HG02885 (cell line): ENCODE measurements around the gene LGR4.
A peak's percentile ranks its signal among the peaks of the same experiment; 100 is the strongest.
"Not testable (repeated sequence)": the region's sequence is repeated elsewhere in the genome, so short reads cannot be mapped to it uniquely, and the experiment has no call there.

ENCODE experiments used
- ATAC-seq: cut with Tn5 transposase; IDR thresholded peaks from one replicate; pipeline ENCODE4 v1.9.1; 2021; ENCODE audit warnings: mild to moderate bottlenecking; ENCODE audit not compliant: unreplicated experiment, poor library complexity

The LGR4 gene, protein sequence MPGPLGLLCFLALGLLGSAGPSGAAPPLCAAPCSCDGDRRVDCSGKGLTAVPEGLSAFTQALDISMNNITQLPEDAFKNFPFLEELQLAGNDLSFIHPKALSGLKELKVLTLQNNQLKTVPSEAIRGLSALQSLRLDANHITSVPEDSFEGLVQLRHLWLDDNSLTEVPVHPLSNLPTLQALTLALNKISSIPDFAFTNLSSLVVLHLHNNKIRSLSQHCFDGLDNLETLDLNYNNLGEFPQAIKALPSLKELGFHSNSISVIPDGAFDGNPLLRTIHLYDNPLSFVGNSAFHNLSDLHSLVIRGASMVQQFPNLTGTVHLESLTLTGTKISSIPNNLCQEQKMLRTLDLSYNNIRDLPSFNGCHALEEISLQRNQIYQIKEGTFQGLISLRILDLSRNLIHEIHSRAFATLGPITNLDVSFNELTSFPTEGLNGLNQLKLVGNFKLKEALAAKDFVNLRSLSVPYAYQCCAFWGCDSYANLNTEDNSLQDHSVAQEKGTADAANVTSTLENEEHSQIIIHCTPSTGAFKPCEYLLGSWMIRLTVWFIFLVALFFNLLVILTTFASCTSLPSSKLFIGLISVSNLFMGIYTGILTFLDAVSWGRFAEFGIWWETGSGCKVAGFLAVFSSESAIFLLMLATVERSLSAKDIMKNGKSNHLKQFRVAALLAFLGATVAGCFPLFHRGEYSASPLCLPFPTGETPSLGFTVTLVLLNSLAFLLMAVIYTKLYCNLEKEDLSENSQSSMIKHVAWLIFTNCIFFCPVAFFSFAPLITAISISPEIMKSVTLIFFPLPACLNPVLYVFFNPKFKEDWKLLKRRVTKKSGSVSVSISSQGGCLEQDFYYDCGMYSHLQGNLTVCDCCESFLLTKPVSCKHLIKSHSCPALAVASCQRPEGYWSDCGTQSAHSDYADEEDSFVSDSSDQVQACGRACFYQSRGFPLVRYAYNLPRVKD

DNA sequence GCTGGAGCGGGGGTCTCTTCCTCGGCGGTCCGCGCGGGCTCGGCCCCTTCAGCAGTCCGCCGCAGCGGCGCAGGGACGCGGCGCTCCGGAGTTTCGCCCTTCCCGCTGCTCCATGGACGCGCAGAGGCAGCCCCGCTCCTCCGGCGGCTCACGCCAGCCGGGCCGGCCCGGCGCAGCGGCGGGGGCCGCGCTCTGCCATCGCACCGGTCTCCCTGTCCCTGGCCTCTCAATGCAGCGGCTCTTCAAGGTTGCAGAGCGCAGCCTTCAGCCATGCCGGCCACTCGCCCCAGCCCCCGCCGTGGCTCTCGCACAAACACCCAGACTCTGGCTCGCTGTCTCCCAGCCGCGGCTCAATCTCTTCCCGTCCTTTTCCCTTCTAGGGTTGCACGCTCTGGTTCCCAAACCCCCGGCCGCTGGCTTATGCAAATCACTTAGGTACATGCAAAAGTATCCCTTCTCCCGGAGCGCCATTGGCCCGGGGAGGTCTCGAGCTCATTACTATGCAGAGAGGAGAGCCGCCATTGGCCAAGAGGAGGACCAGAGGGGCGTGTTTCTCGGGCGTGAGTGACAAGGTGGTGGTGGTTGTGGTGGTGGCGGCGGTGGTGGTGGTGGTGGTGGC is at the start of gene LGR4:
LGR4 (minus strand) TSS at position 393 of the 619 bp plus-strand sequence. CDS start 488 bp downstream, outside the sequence.
- ATAC-seq, result peak; percentile 86

DNA sequence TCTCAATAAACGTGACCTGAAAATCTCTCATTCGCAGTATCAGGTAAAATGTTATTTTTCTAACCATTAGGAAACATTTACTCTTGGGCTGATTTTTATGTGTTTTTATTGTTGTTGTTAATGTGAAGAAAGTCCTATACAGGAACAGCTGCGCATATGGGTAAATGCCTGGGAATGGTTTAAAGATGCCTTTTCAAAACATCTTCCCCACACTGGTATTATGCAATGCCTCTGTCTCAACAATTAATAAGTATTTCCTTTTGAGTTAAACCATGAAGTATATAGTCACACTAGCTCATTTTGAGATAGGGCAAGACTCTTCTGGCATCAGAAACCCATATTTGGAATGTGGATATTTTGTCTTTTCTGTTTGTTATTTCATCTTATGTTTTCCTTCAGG is 47.6 kb upstream of the LGR4 start:
- no peak for ATAC-seq

GRCh38 chr11:27518518-27518917 is 45.9 kb upstream of the LGR4 start:
- ATAC-seq, result no peak

DNA sequence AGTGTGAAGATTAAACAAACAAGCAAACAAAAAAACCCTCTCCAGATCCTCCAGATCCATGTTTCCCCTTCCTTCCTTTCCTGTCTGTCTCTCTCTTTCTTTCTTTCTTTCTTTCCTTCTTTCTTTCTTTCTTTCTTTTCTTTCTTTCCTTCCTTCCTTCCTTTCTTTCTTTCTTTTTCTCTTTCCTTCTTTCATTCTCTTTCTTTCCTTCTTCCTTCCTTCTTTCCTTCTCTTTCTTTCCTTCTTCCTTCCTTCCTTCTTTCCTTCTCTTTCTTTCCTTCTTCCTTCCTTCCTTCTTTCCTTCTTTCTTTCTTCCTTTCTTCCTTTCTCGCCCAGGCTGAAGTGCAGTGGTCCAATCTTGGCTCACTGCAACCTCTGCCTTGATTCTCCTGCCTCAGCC is 44.9 kb upstream of the LGR4 start:
- ATAC-seq, result not testable (repeated sequence)

- ATAC-seq, result no peak
Observed at GRCh38 chr11:27514558-27514957, 42.0 kb upstream of the LGR4 start.

- no peak for ATAC-seq
Observed at GRCh38 chr11:27514076-27514475, 41.5 kb upstream of the LGR4 start.

DNA sequence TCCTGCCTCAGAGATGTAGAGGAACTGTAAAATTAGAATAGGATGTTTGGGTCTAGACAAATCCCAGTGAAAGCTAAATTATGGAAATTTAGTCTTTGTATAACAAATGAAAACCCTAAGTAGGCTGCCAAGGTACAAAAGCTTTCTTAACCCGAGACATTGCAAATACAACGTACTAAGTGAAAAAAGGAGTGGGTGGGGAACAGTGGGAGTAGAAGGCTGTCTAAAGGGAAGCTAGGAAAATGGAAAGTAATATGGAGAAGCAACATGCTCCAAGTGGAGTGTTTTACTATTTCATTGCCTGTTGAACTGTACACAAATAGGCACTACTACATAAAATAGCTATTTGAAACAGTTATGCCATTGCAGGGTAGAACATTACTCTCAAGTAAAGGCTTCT is 40.8 kb upstream of the LGR4 start:
- ATAC-seq, result no peak

GRCh38 chr11:27512238-27512637 is 39.6 kb upstream of the LGR4 start:
- ATAC-seq, result no peak

DNA sequence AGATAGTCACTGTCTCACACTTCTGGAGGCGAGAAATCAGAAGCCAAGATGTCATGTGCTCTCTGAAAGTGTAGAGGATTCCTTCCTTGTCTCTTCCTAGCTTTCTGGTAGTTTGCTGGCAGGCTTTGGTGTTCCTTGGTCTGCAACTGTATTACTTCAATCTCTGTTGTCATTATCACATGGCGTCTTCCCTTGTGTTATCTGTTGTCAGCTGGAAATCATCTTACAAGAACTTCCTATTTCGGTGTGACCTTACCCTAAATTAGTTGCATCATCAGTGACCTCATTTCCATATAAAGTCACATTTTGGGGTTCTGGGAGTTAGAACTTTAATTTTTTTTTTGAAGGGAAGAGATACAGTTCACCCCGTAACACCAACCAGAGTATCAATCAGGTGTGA is 37.3 kb upstream of the LGR4 start:
- no peak for ATAC-seq

DNA sequence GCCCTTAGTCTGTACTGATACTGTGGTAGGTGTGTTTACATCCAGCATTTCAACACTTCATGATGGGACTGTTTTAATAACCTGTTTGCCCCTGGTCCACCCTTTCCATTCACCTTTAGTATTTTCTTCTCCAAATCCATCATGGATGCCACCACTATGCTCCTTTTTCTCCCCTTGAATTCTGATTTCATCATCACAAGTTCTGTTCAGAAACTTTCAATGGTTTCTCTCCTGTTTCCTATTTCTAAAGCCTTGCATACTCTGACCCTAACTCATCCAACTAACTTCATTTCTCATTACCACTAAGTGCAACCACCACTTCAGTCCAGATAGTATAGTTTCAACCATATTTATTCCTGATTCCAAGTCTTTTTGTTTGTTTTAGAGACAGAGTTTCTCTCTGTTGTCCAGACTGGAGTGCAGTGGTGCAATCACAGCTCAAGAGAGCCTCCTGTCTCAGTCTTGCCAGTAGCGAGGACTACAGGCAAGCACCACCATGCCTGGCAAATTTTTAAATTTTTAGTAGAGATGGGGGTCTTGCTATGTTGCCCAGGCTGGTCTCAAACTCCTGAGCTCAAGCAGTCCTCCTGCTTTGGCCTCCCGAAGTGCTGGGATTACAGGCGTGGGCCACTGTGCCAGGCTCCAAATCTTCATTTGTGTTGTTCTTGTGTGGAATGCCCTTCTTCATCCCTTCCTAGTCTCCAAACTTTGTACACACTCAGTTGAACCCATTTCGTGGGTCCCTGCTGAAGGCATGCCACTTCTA is 35.1 kb upstream of the LGR4 start:
- ATAC-seq, result no peak

DNA sequence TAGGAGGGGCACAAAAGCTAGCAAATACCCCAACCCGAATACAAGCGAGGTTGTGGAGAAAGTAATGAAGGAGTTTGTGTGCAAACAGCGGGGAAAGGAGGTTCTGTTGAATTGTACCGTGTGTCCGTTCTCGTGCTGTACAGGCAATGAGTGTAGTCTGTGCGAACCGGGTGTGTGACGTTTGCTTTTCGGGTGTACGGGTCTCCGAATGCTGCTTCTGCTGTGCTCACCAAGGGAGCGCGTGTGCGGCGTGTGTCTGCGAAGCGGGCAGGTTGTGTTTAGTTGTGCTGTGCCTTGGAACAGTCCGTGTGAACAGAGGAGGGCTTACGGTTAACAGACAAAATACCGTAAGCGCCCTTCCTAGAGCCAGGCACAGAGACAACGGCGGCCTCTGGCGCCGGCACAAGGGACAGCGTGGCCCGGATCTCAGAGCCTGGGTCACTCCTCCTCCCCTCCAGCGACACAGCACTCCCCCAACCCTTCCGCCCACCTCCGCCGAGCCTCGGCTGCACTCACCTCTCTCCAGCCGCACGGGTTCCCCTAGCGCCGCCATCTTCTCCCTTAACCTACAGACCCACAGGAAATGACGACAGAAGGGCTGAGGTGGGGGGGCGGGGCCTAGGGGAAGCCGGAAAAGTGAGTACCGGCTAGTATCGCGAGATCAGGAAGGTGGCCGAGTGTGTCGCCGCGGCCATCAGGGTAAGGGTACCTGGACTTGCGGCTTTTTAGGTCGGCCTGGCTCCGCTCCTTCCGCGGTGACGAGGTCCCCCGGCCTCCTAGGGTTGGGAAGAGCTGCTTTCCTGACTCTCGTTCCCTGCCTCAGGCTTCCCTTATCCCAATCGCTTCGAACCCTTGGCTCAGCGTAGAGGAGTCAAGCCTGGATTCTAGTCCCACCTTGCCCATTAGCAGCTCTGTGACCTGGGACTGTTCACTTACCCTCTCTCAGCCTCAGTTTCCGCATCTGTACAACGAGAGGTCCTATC is 33.9 kb upstream of the LGR4 start, which contains the start of gene LIN7C:
LIN7C (minus strand) TSS at position 570 of the 983 bp plus-strand sequence; CDS start at position 553, 17 bp downstream.
- peak; percentile 94 for ATAC-seq

DNA sequence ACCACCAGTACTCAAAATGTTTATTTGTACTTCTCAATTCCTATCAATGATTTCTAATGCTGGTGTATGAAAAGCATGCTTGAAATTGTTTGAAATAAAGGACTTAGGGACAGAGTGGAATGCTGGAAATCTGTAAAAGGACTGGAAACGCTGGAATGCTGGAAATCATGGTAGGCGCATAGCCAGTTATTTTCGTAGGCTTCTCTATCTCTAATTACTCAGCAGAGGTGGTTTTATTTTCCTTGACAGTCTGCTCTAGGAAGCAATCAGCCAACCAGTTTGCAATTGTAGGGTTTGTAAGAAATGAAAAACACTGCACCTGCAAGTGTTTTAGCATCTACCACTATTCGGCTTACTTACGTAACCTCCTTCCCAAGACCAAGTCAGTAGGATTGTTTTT is 33.2 kb upstream of the LGR4 start:
- peak; percentile 6 for ATAC-seq

DNA sequence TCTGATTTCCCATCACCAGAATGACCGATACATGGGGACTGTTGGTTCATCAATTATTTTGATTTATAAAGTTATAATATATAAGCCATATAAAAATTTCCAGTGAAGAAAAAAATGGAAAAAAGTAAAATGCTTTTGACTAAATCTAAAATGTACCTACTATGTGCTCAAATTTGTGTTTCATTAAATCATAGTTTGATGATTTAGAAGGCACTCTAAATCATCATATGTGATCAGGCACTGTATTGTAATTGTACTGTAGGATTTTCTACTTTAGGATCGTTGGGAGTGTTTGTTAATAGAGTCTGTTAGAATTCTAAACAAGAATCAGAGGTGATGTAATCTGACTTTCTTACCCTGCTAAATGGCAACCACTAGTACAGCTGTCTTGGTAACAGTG is 31.6 kb upstream of the LGR4 start:
- no peak for ATAC-seq

- ATAC-seq, result no peak
Observed at GRCh38 chr11:27501100-27501499, 28.5 kb upstream of the LGR4 start.

DNA sequence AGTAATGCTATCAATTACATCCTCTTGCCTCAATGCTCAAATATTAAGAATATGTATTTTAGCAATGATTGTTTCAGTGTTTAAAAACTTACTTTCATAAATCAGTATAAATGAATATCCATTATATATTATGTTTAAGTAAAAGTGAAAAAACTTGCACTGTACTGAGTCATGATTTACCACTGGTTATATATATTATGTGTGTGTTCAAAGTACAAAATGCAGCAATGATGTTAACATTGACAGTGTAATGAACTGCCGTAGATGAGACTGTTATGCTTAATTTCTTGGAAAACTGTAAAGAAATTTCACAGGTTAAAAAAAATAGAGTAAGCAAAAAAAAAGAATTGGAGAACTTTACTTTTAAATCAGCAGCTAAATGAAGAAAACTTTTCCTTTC is 25.3 kb upstream of the LGR4 start:
- ATAC-seq, result no peak

GRCh38 chr11:27497284-27497866 is 24.8 kb upstream of the LGR4 start:
- ATAC-seq, result peak; percentile 81

DNA sequence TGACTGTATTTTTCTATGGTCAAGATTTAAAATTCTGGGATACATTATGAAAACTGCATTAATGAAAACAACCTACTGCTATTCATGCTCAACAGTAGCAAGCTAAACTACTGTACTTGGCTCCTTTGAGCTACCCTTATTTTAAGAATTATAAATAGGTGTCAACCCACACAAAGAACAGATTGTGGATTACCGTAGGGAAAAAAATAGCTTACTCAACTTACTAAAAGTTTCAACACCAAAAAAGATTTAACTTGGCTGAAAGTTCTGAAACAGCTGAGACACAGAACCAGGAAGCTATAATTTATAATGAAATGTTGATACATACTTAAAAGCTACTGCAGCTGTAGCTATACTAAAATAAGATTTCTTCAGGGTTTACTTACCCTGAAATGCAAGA is 23.9 kb upstream of the LGR4 start:
- ATAC-seq, result no peak

GRCh38 chr11:27495710-27496300 is 23.2 kb upstream of the LGR4 start:
- no peak for ATAC-seq
